Measurements from ENCODE around the gene DUSP28.

DNA sequence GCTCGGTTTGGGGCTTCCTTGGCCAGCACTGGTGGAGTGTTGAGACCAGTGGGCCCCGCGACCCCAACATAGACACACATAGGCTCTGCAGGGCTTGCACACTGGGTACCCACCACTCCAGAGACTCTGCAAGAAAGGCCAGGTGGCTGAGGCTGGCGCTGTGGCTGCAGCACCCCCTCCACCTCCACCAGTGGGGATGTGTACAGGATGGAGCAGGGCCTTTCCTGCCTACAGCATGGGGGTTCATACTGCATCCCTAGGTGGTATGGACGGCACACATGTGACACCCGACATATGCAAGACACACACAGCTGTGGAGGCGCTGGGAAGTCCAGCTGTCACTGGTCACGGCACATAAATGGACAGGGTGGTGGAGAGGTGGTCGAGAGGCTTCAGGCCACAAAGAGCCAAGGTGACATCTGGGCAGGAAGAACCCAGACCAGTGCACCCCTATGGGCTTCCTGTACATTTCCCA is 9.4 kb downstream of the DUSP28 start:
- TF ChIP-seq POLR2A (IDR thresholded peaks at IDR 0.05; ENCODE audit: low read depth, low read length) (no peak), TAF1 (IDR thresholded peaks at IDR 0.05; ENCODE audit: low read depth, low read length) (no peak), POLR2AphosphoS5 (IDR thresholded peaks at IDR 0.05; ENCODE audit: low read depth, low read length) (no peak), POU2F2 (IDR thresholded peaks at IDR 0.05; ENCODE audit: low read depth, low read length) (no peak), PAX5 (IDR thresholded peaks at IDR 0.05; ENCODE audit: insufficient read depth, low read length, severe bottlenecking) (no peak)

Data from GM12891 (cell line).